K562 (cell line): ENCODE data around the gene EFHC1. TPM values are rescaled to one million over a fixed set of nuclear protein-coding genes. Genes with fewer than 3 reads are reported as not detected.
A peak's percentile ranks its signal among the peaks of the same experiment; 100 is the strongest.

Experiments used
- ARID3A ChIP-seq: IDR thresholded peaks from 2 replicates; pipeline ENCODE4 v1.6.1; 2012; ENCODE audit warnings: low read depth, low read length, improper control_type of control experiment, borderline replicate concordance
- HDGF ChIP-seq: fragments of 450-650 bp; IDR thresholded peaks from 2 replicates; pipeline ENCODE4 v1.6.1; 2016
- MCM7 ChIP-seq, 2 experiments: fragments of 450-650 bp; IDR thresholded peaks; 2 replicates each; pipeline ENCODE4 v1.6.1; 2016 to 2018
- NR3C1 ChIP-seq: sonication (generic); formaldehyde crosslinking; IDR thresholded peaks from 2 replicates; pipeline ENCODE4 v1.8.1; 2022; ENCODE audit warnings: missing genetic modification reagents
- PCBP1 ChIP-seq: fragments of 200-400 bp; formaldehyde crosslinking; IDR thresholded peaks from 2 replicates; pipeline ENCODE4 v1.6.1; 2018; ENCODE audit warnings: mild to moderate bottlenecking, low read depth, low read length; ENCODE audit not compliant: poor library complexity, severe bottlenecking
- PHB2 ChIP-seq: fragments of 450-650 bp; IDR thresholded peaks from 2 replicates; pipeline ENCODE4 v1.6.1; 2017; ENCODE audit warnings: low read depth
- POLR2G ChIP-seq: fragments of 200-400 bp; formaldehyde crosslinking; IDR thresholded peaks from 2 replicates; pipeline ENCODE4 v1.6.1; 2017; ENCODE audit warnings: low read depth, mild to moderate bottlenecking, antibody characterized with exemption, low read length, moderate library complexity
- RBM39 ChIP-seq: fragments of 200-400 bp; formaldehyde crosslinking; optimal IDR thresholded peaks from 2 replicates; pipeline ENCODE3; 2018; ENCODE audit warnings: low read depth, low read length
- REST ChIP-seq, 2 experiments: fragments of 450-650 bp; formaldehyde crosslinking in 1 of 2; IDR thresholded peaks; 2 replicates each; pipeline versions ENCODE4 v1.4.0 to v1.6.1; 2014 to 2020; ENCODE audit warnings: mild to moderate bottlenecking in 2 of 2, borderline replicate concordance in 1 of 2, low read depth in 1 of 2
- SAP30 ChIP-seq: fragments of 200-600 bp; sonication (generic); IDR thresholded peaks from 2 replicates; pipeline ENCODE4 v1.6.1; 2012; ENCODE audit warnings: borderline replicate concordance, low read depth, mild to moderate bottlenecking, moderate library complexity, low read length, control low read depth, inconsistent platforms; ENCODE audit not compliant: insufficient read depth, poor library complexity, severe bottlenecking
- SNIP1 ChIP-seq: fragments of 450-650 bp; IDR thresholded peaks from 2 replicates; pipeline ENCODE4 v1.7.1; 2017; ENCODE audit warnings: low read depth, mild to moderate bottlenecking
- SRF ChIP-seq, 2 experiments: fragments of 250-450, 450-650 bp in 1 of 2; sonication (Bioruptor Pico) in 1 of 2; sonication (generic) in 1 of 2; formaldehyde crosslinking; IDR thresholded peaks; 2 replicates each; pipeline versions ENCODE4 v1.5.0 to v1.5.1; 2020 to 2022; ENCODE audit warnings: mild to moderate bottlenecking in 1 of 2, missing genetic modification reagents in 1 of 2
- TAF9B ChIP-seq: fragments of 450-650 bp; IDR thresholded peaks from 2 replicates; pipeline ENCODE4 v1.6.1; 2018; ENCODE audit warnings: mild to moderate bottlenecking; ENCODE audit not compliant: partially characterized antibody
- TSC22D4 ChIP-seq: fragments of 450-650 bp; IDR thresholded peaks from 2 replicates; pipeline ENCODE4 v1.6.1; 2016; ENCODE audit warnings: missing genetic modification characterization, missing biosample characterization, control low read depth
- ZNF589 ChIP-seq: fragments of 200-800 bp; sonication (Bioruptor generic); IDR thresholded peaks from 2 replicates; pipeline ENCODE4 v1.6.1; 2016; ENCODE audit warnings: low read depth, missing genetic modification characterization, missing compliant biosample characterization
- polyA plus RNA-seq, 8 experiments: library from polyadenylated mRNA; depleted of rRNA in 4 of 8; stranded (reverse) in 5 of 8; unstranded in 3 of 8; fragments of >200 nt; fragmentation: Nextera tagmentation in 2 of 8; fragmentation: Illumina TruSeq in 1 of 8; extraction: Ambion mirVana in 2 of 8; extraction: Trizol in 1 of 8; gene quantifications; 2 replicates each; pipeline versions ENCODE4 v1.2.1 to v1.2.3, GENCODE V29; 2011 to 2014; ENCODE audit warnings: inconsistent platforms in 1 of 8, missing spikeins in 1 of 8
- total RNA-seq, 7 experiments: library from RNA; depleted of rRNA in 6 of 7; stranded (reverse); fragments of >200 nt in 6 of 7; fragmentation: Illumina TruSeq in 2 of 7; extraction: Trizol in 2 of 7; gene quantifications; 2 replicates each; pipeline versions ENCODE4 v1.2.1 to v1.2.3, GENCODE V29; 2011 to 2021; ENCODE audit warnings: low replicate concordance in 1 of 7

The EFHC1 gene
- total and polyA plus RNA-seq, 9 of the 15 experiments (the other 6 are each of a cell fraction or from before 2014, with no cell fraction given), result 9.5 to 31.0 (median 14.9) TPM

- TF ChIP-seq ARID3A (no peak), TAF9B (peak; percentile 97), RBM39 (no peak), ZNF589 (CRISPR knock-in tag) (0 out of 2 replicates have a peak, but pooled peaks have one; percentile 52), POLR2G (peak; percentile 54), SNIP1 (no peak), SRF (CRISPR knock-in tag; IDR thresholded peaks at IDR 0.05) (peak in 1 of 2 experiments; percentile 84; a peak in 2 of 4 replicates), MCM7 (IDR thresholded peaks at IDR 0.05) (no peak), PCBP1 (no peak), HDGF (no peak), NR3C1 (CRISPR knock-in tag) (no peak), TSC22D4 (tag) (no peak), REST (IDR thresholded peaks at IDR 0.05; ENCODE audit: borderline replicate concordance) (no peak), REST (CRISPR knock-in tag; IDR thresholded peaks at IDR 0.05; ENCODE audit: low read depth) (no peak), SAP30 (no peak), PHB2 (no peak)
These were observed 97.5 kb downstream of the EFHC1 start (continued) for GRCh38 chr6:52517502-52518278.
